SW 1271 (cell line): ENCODE results near the gene CCSER1.
"Not testable (repeated sequence)": the region's sequence is repeated elsewhere in the genome, so short reads cannot be mapped to it uniquely, and the experiment has no call there.

Source experiments
- DNase-seq, 2 experiments: peaks; one replicate each; lab custom pipeline; 2025; lab: John Stamatoyannopoulos, UW

CCSER1 gene

DNA sequence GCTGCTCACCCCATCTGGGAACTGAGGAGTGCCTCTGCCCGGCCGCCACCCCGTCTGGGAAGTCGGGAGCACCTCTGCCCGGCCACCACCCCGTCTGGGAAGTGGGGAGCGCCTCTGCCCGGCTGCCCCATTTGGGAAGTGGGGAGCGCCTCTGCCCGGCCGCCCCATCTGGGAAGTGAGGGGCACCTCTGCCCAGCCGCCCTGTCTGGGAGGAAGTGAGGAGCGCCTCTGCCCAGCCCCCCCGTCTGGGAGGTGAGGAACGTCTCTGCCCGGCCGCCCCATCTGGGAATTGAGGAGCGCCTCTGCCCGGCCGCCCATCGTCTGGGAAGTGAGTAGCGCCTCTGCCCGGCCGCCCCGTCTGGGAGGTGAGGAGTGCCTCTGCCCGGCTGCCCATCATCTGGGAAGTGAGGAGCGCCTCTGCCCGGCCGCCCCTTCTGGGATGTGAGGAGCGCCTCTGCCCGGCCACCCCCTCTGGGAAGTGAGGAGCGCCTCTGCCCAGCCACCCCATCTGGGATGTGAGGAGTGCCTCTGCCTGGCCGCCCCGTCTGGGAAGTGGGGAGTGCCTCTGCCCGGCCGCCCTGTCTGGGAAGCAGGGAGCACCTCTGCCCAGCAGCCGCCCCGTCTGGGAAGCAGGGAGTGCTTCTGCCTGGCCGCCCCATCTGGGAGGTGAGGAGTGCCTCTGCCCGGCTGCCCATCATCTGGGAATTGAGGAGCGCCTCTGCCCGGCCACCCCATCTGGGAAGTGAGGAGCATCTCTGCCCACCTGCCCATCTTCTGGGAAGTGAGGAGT, 1040.9 kb downstream of the CCSER1 start:
- not testable (repeated sequence) for DNase-seq

GRCh38 chr4:91170768-91171167, 1043.6 kb downstream of the CCSER1 start:
- no peak for DNase-seq

DNA sequence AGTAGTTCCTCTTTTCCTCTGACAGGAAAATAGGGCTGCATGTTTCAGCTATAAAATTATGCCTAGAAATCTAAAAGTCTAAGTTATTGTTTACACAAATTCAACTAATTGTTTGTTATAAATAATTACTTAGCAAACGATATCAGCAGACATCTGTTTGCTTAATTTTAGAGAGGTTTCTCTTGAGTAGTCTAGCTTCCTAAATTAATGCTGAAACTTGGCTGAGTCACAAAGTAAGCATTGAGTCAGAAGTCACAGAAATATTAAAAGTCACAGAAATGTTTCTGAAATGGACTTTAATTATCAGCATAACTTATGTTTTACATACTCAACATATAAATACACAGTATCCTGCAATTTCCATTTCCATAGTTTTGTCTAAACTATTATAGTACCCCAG, 1044.0 kb downstream of the CCSER1 start:
- DNase-seq = no peak

DNA sequence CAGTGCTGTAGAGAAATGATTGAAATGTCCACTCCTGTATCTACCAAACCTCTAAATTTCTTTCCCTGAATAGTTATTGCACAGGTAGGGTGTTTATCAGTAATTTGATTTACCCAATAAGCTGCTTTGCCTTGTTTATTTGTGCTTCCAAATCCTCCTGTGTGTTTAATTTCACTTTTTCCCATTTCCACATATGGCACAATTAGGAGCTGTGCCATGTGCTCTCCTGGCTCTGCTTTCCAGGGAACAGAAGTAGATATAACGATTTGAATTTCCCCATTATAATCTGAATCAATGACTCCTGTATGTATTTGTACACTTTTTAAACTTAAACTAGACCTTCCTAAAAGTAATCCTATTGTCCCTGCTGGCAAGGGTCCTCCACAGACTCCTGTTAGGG, 1057.9 kb downstream of the CCSER1 start:
- DNase-seq = not testable (repeated sequence)

- DNase-seq = no peak
These were observed 1071.8 kb downstream of the CCSER1 start for GRCh38 chr4:91198951-91199350.

- DNase-seq = no peak
These were observed 1080.3 kb downstream of the CCSER1 start for GRCh38 chr4:91207535-91207934.

DNA sequence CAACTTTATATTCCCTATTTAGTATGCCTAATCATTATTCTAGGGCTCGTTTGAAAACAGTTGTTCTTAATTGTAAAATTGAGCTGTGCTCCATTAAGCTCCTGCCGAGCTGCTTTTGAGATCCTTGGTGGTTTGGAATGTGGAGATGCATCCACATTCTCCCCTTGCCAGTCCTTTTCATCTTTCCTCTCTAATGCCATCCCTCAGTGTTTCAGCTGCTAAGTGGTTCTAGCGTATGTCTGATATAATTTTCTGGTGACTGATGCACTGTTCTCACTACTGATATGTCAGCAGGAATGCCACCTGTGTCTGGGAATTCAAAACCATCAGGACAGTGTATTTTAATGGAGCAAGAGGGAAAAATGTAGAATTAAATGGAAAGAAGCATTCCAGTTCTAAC, 1085.0 kb downstream of the CCSER1 start:
- no peak for DNase-seq

- not testable (repeated sequence) for DNase-seq
These were observed 1090.7 kb downstream of the CCSER1 start for GRCh38 chr4:91217831-91218403.

DNA sequence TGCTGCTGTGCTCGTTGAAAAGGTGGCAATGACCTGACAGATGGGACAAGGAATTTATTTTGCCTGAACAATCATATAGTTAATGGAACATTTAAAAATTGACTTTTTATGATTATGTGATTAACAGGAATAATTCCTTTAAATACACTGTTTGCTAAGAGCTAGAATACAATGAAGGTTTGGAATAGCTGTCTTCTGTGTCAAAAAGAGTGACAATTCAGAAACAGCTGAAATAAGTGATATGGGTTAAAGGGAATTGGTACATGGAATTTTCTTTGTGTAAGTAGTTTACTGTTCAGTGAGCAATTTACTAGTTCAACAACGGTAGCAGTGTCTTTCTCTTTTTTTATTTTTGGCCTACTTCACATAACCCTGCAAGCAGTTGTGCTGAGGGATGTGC, 1093.1 kb downstream of the CCSER1 start:
- no peak for DNase-seq

GRCh38 chr4:91222014-91222413, 1094.8 kb downstream of the CCSER1 start:
- DNase-seq = no peak

DNA sequence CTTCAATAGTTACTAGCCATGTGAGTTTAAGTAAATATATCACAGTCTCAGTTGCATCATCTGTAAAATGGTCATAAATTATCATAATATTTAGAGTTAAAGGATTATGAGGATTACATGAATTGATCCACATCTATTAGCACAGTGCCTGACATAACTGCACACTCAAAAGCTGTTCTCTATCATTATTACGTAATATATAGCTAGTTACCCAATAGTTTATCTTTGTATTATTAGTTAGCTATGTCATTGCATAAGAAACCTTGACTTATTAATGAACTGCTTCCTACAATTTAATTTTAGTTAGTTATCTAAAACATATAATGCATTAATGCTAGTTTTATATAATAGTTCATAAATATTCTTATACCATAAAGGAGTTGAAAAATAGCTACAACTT, 1099.7 kb downstream of the CCSER1 start:
- DNase-seq = no peak

GRCh38 chr4:91228659-91229058, 1101.5 kb downstream of the CCSER1 start:
- no peak for DNase-seq

DNA sequence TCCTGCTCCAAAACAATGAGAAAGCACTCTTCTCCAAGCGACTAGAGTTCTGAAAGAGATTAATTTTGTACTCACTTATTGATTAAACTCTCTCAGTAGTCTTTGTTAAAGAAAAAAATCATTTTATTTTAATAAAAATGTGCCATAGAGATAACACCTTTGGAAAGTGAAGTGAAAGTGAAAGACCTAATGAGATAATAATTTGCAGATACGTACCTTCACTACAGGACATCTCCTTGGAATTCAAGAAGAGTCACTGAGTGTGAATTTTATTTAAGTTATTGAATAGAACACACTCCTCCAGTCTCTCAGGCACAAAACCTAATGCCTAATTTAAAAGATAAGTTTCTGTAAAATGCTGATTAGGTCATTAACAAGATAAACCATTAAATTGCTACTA, 1106.0 kb downstream of the CCSER1 start:
- no peak for DNase-seq

DNA sequence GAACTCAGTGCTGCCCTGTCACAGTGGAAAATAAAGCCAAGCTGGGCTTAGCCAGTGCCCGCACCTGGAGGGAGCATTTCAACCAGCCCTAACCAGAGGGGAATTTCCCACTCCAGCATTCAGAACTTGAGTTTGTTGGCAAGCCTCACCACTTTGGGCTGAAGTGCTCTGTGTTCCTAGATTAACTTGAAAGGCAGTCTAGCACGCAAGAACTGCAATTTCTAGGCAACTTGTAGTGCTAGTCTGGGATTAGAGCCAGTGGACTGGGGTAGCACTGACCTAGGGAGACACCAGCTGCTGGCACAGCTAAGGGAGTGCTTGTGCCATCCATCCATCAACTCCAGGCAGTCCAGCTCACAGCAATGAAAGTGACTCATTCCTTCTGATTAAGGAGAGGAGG, 1115.9 kb downstream of the CCSER1 start:
- no peak for DNase-seq

DNA sequence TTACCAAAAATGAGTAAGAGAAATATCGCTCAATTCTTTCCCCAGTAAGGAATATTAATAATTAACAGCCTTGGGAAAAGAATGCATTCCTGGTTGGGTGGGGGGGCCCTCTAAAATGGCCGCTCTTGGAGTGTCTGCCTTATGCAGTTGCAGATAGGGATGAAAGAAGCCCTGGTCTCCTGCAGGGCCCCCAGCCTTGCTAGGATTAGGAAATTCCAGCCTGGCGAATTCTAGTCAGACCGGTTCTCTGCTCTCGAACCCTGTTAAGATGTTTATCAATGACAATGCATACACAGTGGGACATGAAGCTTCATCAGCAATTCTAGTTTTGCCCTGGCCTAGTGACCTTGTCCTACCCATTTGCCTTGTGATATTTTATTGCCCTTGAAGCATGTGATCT, 1128.8 kb downstream of the CCSER1 start:
- DNase-seq = no peak

DNA sequence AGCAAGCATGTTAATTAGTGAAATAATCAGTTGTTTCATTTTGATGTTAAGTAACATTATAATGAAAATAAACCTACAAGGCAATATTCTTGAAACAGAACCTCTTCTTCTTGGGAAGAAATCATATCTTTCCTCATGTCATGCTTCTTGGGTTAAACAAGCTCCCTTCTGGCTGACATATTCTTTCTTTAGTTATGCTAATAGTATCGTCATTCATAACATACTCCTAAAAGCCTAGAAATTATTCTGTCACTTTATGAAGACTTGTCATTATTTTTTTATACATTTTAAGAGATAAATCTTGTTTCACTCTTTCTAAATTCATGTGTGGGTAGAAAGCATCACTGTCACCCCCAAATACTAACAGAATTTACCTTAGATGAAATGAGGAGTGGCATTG, 1129.6 kb downstream of the CCSER1 start:
- DNase-seq = no peak

DNA sequence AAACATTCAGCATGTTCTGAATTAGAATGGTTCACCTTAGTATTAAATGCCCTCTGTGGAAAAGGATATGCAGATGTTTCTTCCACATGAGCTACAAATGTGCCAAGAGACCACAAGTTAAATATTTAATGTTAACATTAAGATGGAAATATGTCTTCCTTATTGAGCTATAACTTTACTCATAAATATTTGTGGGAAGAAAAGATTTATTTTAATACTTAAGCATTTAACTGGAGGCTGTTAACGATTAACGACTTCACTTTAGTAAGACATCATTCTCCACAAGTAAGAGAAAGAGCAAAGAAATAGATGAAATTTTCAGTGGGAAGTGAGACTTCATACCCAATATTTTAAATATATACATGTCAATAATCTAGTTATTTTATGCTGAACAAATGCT, 1130.5 kb downstream of the CCSER1 start:
- DNase-seq = no peak

GRCh38 chr4:91258326-91258725, 1131.1 kb downstream of the CCSER1 start:
- no peak for DNase-seq

DNA sequence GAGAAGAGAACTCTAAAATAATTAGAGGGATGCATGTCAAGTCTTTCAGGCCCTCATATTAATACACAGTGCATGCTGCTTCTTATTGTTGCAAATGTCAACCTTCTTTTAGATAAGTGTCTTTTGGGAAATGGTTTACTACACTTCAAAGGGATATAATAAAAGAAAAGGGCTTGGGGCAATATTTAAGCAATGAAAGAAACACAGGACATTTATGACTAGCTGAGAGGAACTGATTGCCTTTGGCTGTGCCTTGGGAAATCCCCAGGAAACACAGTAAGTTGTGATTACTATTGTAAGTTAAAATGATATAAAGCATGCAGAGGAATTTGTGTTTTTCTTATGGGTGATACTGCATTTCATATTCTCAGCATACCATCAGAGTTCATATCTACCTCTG, 1140.3 kb downstream of the CCSER1 start:
- no peak for DNase-seq

GRCh38 chr4:91268481-91268880, 1141.3 kb downstream of the CCSER1 start:
- not testable (repeated sequence) for DNase-seq

DNA sequence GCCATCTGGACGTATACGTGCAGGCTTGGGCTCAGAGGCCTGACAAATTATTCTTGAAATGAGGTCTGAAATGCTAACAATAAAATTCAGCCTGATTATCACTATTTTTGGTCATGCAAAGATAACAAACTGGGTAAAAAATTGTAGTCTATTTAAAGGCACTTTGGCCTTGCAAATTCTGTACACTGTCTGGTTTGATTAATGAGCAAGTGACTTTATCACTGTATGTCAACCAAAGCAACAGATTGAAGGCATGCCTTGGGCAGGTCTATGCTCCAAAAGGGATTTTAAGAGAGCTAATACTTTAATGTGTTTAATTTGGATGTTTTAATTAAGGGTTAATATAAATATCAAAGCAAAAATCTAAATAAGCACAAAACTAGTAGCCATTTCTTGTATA, 1141.7 kb downstream of the CCSER1 start:
- DNase-seq = no peak

GRCh38 chr4:91279899-91280298, 1152.7 kb downstream of the CCSER1 start:
- DNase-seq = no peak

GRCh38 chr4:91280551-91281290, 1153.5 kb downstream of the CCSER1 start:
- no peak for DNase-seq
